Heart right ventricle (tissue), 16 donors: ENCODE data around the gene ERCC1. TPM values are rescaled to one million over a fixed set of nuclear protein-coding genes. Genes with fewer than 3 reads are reported as not detected.

ENCODE experiments used
- ATAC-seq, 8 donors: fragments of 200-7000 bp; cut with Tn5 transposase; one replicate each; pipeline ENCODE4 v1.9.1; 2020; ENCODE audit warnings: mild to moderate bottlenecking in 8 of 8, moderate library complexity in 8 of 8, moderate number of reproducible peaks in 1 of 8
- DNase-seq, 2 donors: peaks; one replicate each; pipeline ENCODE4 v3.0.0-alpha.2; 2020
- H3K27ac ChIP-seq, 10 donors: fragments of 200-600 bp; sonication (generic) in 2 of 10; one replicate each; pipeline versions ENCODE4 v1.5.0 to v1.8.0; 2020 to 2022; ENCODE audit warnings: mild to moderate bottlenecking in 3 of 10
- H3K27me3 ChIP-seq, 7 donors: fragments of 200-600 bp; one replicate each; pipeline ENCODE4 v1.8.0; 2021 to 2022; ENCODE audit warnings: mild to moderate bottlenecking in 2 of 7
- H3K36me3 ChIP-seq, 9 donors: fragments of 200-600 bp; sonication (generic) in 1 of 9; one replicate each; pipeline versions ENCODE4 v1.5.0 to v1.8.0; 2020 to 2022; ENCODE audit warnings: mild to moderate bottlenecking in 2 of 9
- H3K4me1 ChIP-seq, 9 donors: fragments of 200-600 bp; sonication (generic) in 1 of 9; one replicate each; pipeline versions ENCODE4 v1.5.0 to v1.8.0; 2020 to 2022; ENCODE audit warnings: mild to moderate bottlenecking in 4 of 9
- H3K4me3 ChIP-seq, 10 donors: fragments of 200-600 bp; sonication (generic) in 2 of 10; one replicate each; pipeline versions ENCODE4 v1.5.0 to v1.8.0; 2020 to 2022; ENCODE audit warnings: mild to moderate bottlenecking in 7 of 10, moderate library complexity in 2 of 10
- H3K9me3 ChIP-seq, 11 donors: fragments of 200-600 bp in 10 of 11; sonication (generic) in 2 of 11; one replicate each; pipeline versions ENCODE4 v1.5.0 to v1.8.0; 2013 to 2022; ENCODE audit warnings: mild to moderate bottlenecking in 2 of 11, control low read depth in 1 of 11, moderate library complexity in 1 of 11
- CTCF ChIP-seq, 9 donors: fragments of 200-600 bp; sonication (generic) in 2 of 9; IDR thresholded peaks; one replicate each; pipeline versions ENCODE4 v1.5.0 to v1.8.0; 2021 to 2022; ENCODE audit warnings: antibody characterized with exemption in 9 of 9, mild to moderate bottlenecking in 5 of 9, moderate library complexity in 1 of 9
- WGBS, 2 donors: extraction: QIAGEN DNeasy Blood & Tissue Kit; methylation state at CpG; one replicate each; pipeline ENCODE4 v1.1.7; 2013; ENCODE audit warnings: inconsistent platforms in 1 of 2; 5-methylcytosine and 5-hydroxymethylcytosine counted together
- intact Hi-C, 10 donors: fragments of 100-400 bp; cut with DNase I; formaldehyde crosslinking; loops; one replicate each; pipeline versions ENCODE4 v1.11.1 to v1.14.2; 2022
- polyA plus RNA-seq, 2 donors: library from polyadenylated mRNA; stranded (reverse); fragments of 200-250 nt; gene quantifications; one replicate each; pipeline ENCODE4 v1.2.3, GENCODE V29; 2013
- total RNA-seq, 10 donors: library from RNA; stranded (reverse); fragmentation: NEBNext Ultra II Directional in 3 of 10; extraction: Animal tissue kit (Norgen Biotek cat#: 25700) in 3 of 10; gene quantifications; one replicate each; pipeline versions ENCODE4 v1.2.1 to v1.2.4, GENCODE V29; 2021 to 2023
- donor health status: Arrhythmogenic right ventricular cardiomyopathy.
- donor health status: ischemic (EF 13 %, LVEDD 7.1; RV severe dilation, severe dysfunction).
- donor health status: healthy with polysubstance abuse.
- donor health status: DM: no; HTN: yes; CAD: no.
- donor health status: DM: no; HTN: no; CAD: no.
- donor health status: ischemic (EF 25% LVEDD 6.9; RV normal size, moderate dysfunction).
- donor health status: ischemic (EF 25% LVEDD 5.7; RV mildly dilated, moderate dysfunction).
- donor health status: healthy.
- donor health status: DM: yes; HTN: yes; CAD: no.
- donor health status: Ischemic cardiomyopathy.
- donor health status: ischemic (EF 35%, LVEDD 5.7; RV mildly dilated, moderate dysfunction).
- donor health status: nonischemic (EF 11% LVEDD 7.7; RV severe dilation, severe dysfunction).
- donor health status: DM: yes; HTN: yes; CAD: no.
- donor health status: PGD.
- donor health status: ischemic (EF 29% LVEDD 5.4; RV normal size, mild dysfunction).
- donor health status: nonischemic (EF 23%, LVEDD 6.1; RV moderate dilation, normal function).

ERCC1 gene
- total and polyA plus RNA-seq, 12 donors, result 113 to 194 (median 143) TPM

GRCh38 chr19:45463241-45463640 is 39.5 kb upstream of the ERCC1 start:
- Histone ChIP-seq H3K4me1 (peaks cover 2 to 15% (median 10%) of the 10 kb centered on the region in 9 donors), H3K27me3 (no peaks in the 10 kb centered on the region), H3K27ac (no peak overlapping the region), H3K9me3 (no peaks in the 10 kb centered on the region), H3K4me3 (no peak overlapping the region), H3K36me3 (no peaks in the 10 kb centered on the region)
- WGBS, 2 donors, result 77 to 78% methylated on average over 4 of the region's 4 CpGs
- TF ChIP-seq CTCF (IDR thresholded peaks at IDR 0.05), result no peak
- no peak for DNase-seq
- intact Hi-C loops, result no loop called here
- ATAC-seq, result no peak

DNA sequence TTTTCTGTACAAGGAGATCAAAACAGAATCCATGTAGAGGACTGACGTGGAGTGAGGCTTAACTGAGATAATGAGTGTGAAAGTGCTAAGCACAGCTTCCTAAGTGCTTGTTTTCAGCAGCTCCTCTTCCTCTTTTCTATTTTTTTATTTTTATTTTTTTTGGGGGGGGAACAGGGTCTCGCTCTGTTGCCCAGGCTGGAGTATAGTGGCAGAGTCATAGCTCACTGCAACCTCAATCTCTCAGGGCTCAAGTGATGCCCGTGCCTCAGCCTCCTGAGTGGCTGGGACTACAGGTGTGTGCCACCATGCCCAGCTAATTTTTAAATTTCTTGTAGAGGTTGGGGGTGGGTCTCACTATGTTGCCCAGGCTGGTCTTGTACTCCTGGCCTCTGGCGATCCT is 38.5 kb upstream of the ERCC1 start:
- no peak for ATAC-seq
- Histone ChIP-seq H3K27me3 (no peaks in the 10 kb centered on the region), H3K9me3 (no peaks in the 10 kb centered on the region), H3K4me3 (no peak overlapping the region), H3K4me1 (peaks cover 0 to 6% (median 3%) of the 10 kb centered on the region in 9 donors), H3K36me3 (no peaks in the 10 kb centered on the region), H3K27ac (no peak overlapping the region)
- no peak for TF ChIP-seq CTCF (IDR thresholded peaks at IDR 0.05)
- 66 to 71% methylated on average over 4 of the region's 4 CpGs for WGBS, 2 donors
- intact Hi-C loops, result no loop called here
- no peak for DNase-seq

DNA sequence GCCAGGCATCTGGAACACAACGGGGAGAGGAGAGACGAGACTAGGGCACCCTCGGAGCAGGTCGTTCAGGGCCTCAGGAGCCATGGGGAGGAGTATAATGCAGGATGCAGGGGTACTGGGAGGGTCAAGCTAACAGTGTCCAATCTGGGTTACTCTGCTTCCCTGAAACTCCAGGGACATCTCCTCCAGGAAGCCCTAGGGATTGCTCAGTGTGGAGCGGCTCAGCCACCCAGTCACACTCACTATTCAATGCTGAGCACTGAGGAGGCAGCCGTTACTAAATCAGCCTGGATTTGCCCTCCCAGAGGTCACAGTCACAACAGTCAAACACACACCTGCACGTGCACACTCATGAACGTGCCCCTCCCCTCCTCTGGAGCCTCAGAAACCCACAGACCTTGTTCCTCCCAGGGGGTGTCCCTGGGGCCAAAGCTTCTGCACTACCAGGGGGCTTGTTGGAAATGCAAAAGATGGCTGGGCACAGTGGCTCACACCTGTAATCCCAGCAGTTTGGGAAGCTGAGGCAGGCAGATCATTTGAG is 37.2 kb upstream of the ERCC1 start:
- Histone ChIP-seq H3K27me3 (no peaks in the 10 kb centered on the region), H3K9me3 (no peaks in the 10 kb centered on the region), H3K36me3 (no peaks in the 10 kb centered on the region), H3K4me1 (peaks cover 2 to 10% (median 6%) of the 10 kb centered on the region in 9 donors), H3K4me3 (no peak overlapping the region), H3K27ac (no peak overlapping the region)
- intact Hi-C loops, result no loop called here
- ATAC-seq (no peak), DNase-seq (no peak)
- WGBS, 2 donors, result 48 to 52% methylated on average over 8 of the region's 8 CpGs
- TF ChIP-seq CTCF (IDR thresholded peaks at IDR 0.05), result no peak

GRCh38 chr19:45457776-45458175 is 34.1 kb upstream of the ERCC1 start:
- DNase-seq (no peak), ATAC-seq (no peak)
- intact Hi-C loops, result no loop called here
- Histone ChIP-seq H3K9me3 (no peaks in the 10 kb centered on the region), H3K27ac (no peak overlapping the region), H3K4me1 (peaks cover 3 to 36% (median 15%) of the 10 kb centered on the region in 9 donors), H3K36me3 (no peaks in the 10 kb centered on the region), H3K27me3 (no peaks in the 10 kb centered on the region), H3K4me3 (no peak overlapping the region)
- no peak for TF ChIP-seq CTCF (IDR thresholded peaks at IDR 0.05)
